Fibroblast of pulmonary artery (primary cell): ENCODE results near the gene MYO1A.

Source experiments
- DNase-seq: peaks from one replicate; pipeline ENCODE4 v3.0.0-alpha.2; 2010; ENCODE audit warnings: low read depth
- H3K4me3 ChIP-seq: replicated peaks from 2 replicates; pipeline ENCODE4 v1.5.1; 2011; ENCODE audit warnings: low read depth, mild to moderate bottlenecking, control low read depth, low read length, moderate library complexity
- CTCF ChIP-seq: IDR thresholded peaks from 2 replicates; pipeline ENCODE4 v1.5.1; 2011; ENCODE audit warnings: mild to moderate bottlenecking, control low read depth, low read length, inconsistent platforms; ENCODE audit errors: missing control alignments

Gene MYO1A

GRCh38 chr12:57010627-57011247 lies 39.2 kb downstream of the MYO1A start:
- TF ChIP-seq CTCF = no peak
- H3K4me3 ChIP-seq = no peak overlapping the region
- no peak for DNase-seq

GRCh38 chr12:57009949-57010626 lies 39.8 kb downstream of the MYO1A start:
- DNase-seq = no peak
- no peak overlapping the region for H3K4me3 ChIP-seq
- TF ChIP-seq CTCF = no peak

- H3K4me3 ChIP-seq = no peak overlapping the region
- DNase-seq = peak; percentile 84
Observed at GRCh38 chr12:57008178-57008577, 41.8 kb downstream of the MYO1A start.

GRCh38 chr12:57006809-57007475 lies 43.0 kb downstream of the MYO1A start:
- no peak for TF ChIP-seq CTCF
- no peak for DNase-seq
- H3K4me3 ChIP-seq = peak overlapping the region; percentile 41

More at GRCh38 chr12:57008178-57008577, 41.8 kb downstream of the MYO1A start:
- TF ChIP-seq CTCF = peak; percentile 67

- DNase-seq = peak; percentile 55
- TF ChIP-seq CTCF = peak; percentile 17
- peak within 1 kb of the TSS; percentile 80 for H3K4me3 ChIP-seq
Observed at GRCh38 chr12:57005980-57006808, 43.7 kb downstream of the MYO1A start, which contains the start of gene ZBTB39. TSS of gene ZBTB39 (minus strand) at chr12:57006546. CDS start at chr12:57004917, 1,629 bp downstream.

GRCh38 chr12:57004651-57005050 lies 45.3 kb downstream of the MYO1A start:
- no peak for DNase-seq
- no peak for TF ChIP-seq CTCF
- H3K4me3 ChIP-seq = no peak overlapping the region
